Osteocyte (in vitro differentiated cells): ENCODE data around the gene PXN. TPM values are rescaled to one million over a fixed set of nuclear protein-coding genes. Genes with fewer than 3 reads are reported as not detected.
A peak's percentile ranks its signal among the peaks of the same experiment; 100 is the strongest.

ENCODE experiments used
- DNase-seq: peaks from one replicate; pipeline ENCODE4 v3.0.0; 2021; ENCODE audit warnings: mixed read lengths; ENCODE audit not compliant: unreplicated experiment; ENCODE audit errors: extremely low spot score
- H3K27ac Mint-ChIP-seq: one replicate; pipeline ENCODE4 v1.8.0; 2021; ENCODE audit warnings: mild to moderate bottlenecking, mixed read lengths; ENCODE audit not compliant: unreplicated experiment
- H3K27me3 Mint-ChIP-seq: one replicate; pipeline ENCODE4 v1.8.0; 2021; ENCODE audit warnings: mixed read lengths; ENCODE audit not compliant: unreplicated experiment
- H3K36me3 Mint-ChIP-seq: one replicate; pipeline ENCODE4 v1.8.0; 2021; ENCODE audit warnings: mixed read lengths; ENCODE audit not compliant: unreplicated experiment
- H3K4me1 Mint-ChIP-seq: one replicate; pipeline ENCODE4 v1.8.0; 2021; ENCODE audit warnings: mixed read lengths; ENCODE audit not compliant: unreplicated experiment
- H3K4me3 Mint-ChIP-seq: one replicate; pipeline ENCODE4 v1.8.0; 2021; ENCODE audit warnings: mild to moderate bottlenecking, moderate library complexity, mixed read lengths; ENCODE audit not compliant: unreplicated experiment
- H3K9me3 Mint-ChIP-seq: one replicate; pipeline ENCODE4 v1.8.0; 2021; ENCODE audit warnings: mixed read lengths; ENCODE audit not compliant: unreplicated experiment
- CTCF ChIP-seq: fragments of 200-600 bp; sonication (generic); IDR thresholded peaks from 2 replicates; pipeline ENCODE4 v1.5.0; 2021; ENCODE audit warnings: antibody characterized with exemption, mild to moderate bottlenecking, moderate library complexity
- total RNA-seq: library from RNA; stranded (reverse); gene quantifications from 2 replicates; pipeline ENCODE4 v1.2.1, GENCODE V29; 2021

The PXN gene
- total RNA-seq, 1 donor from 2014 or later, result 79.9 TPM

GRCh38 chr12:120227233-120228040, 38.1 kb downstream of the PXN start:
- DNase-seq, result no peak
- peaks cover 9% of the 10 kb centered on the region for H3K36me3 Mint-ChIP-seq
- no peaks in the 10 kb centered on the region for H3K27me3 Mint-ChIP-seq
- H3K4me3 Mint-ChIP-seq, result no peak overlapping the region
- peak overlapping the region; percentile 78 for H3K27ac Mint-ChIP-seq
- peaks cover 71% of the 10 kb centered on the region for H3K4me1 Mint-ChIP-seq
- H3K9me3 Mint-ChIP-seq, result no peaks in the 10 kb centered on the region
- TF ChIP-seq CTCF, result no peak

GRCh38 chr12:120225852-120226640, 39.5 kb downstream of the PXN start:
- Mint-ChIP-seq H3K36me3 (peaks cover 9% of the 10 kb centered on the region), H3K4me1 (peaks cover 58% of the 10 kb centered on the region), H3K4me3 (no peak overlapping the region), H3K27ac (peak overlapping the region; percentile 27), H3K27me3 (no peaks in the 10 kb centered on the region), H3K9me3 (no peaks in the 10 kb centered on the region)
- no peak for TF ChIP-seq CTCF
- no peak for DNase-seq

GRCh38 chr12:120225200-120225558, 40.4 kb downstream of the PXN start:
- Mint-ChIP-seq H3K27me3 (no peaks in the 10 kb centered on the region), H3K4me1 (peaks cover 56% of the 10 kb centered on the region), H3K27ac (peak overlapping the region; percentile 73), H3K36me3 (peaks cover 9% of the 10 kb centered on the region), H3K9me3 (no peaks in the 10 kb centered on the region), H3K4me3 (peak overlapping the region; percentile 10)
- TF ChIP-seq CTCF, result no peak
- no peak for DNase-seq

- H3K4me1 Mint-ChIP-seq, result peaks cover 52% of the 10 kb centered on the region
- DNase-seq, result no peak
- no peak for TF ChIP-seq CTCF
- H3K27me3 Mint-ChIP-seq, result no peaks in the 10 kb centered on the region
- H3K36me3 Mint-ChIP-seq, result peaks cover 9% of the 10 kb centered on the region
- H3K9me3 Mint-ChIP-seq, result no peaks in the 10 kb centered on the region
- peak overlapping the region; percentile 73 for H3K27ac Mint-ChIP-seq
- H3K4me3 Mint-ChIP-seq, result peak overlapping the region; percentile 10
Observed at GRCh38 chr12:120224304-120225199, 41.0 kb downstream of the PXN start.
